Mucosa of descending colon (tissue), 3 donors: ENCODE results near the gene C12orf57. TPM values are rescaled to one million over a fixed set of nuclear protein-coding genes. Genes with fewer than 3 reads are reported as not detected.

Experiments used
- ATAC-seq: fragments of 200-7000 bp; cut with Tn5 transposase; one replicate; pipeline ENCODE4 v1.9.1; 2020; ENCODE audit warnings: mild to moderate bottlenecking, moderate library complexity
- DNase-seq, 3 donors: peaks; one replicate each; pipeline ENCODE4 v3.0.0-alpha.2; 2020
- H3K36me3 ChIP-seq: fragments of 200-600 bp; one replicate; pipeline ENCODE4 v1.8.0; 2021; ENCODE audit warnings: low read depth, mild to moderate bottlenecking
- H3K4me1 ChIP-seq: fragments of 200-600 bp; one replicate; pipeline ENCODE4 v1.8.0; 2021; ENCODE audit warnings: low read depth, mild to moderate bottlenecking
- H3K4me3 ChIP-seq: fragments of 200-600 bp; one replicate; pipeline ENCODE4 v1.8.0; 2021; ENCODE audit warnings: mild to moderate bottlenecking
- H3K9me3 ChIP-seq: fragments of 200-600 bp; one replicate; pipeline ENCODE4 v1.8.0; 2021; ENCODE audit warnings: mild to moderate bottlenecking
- CTCF ChIP-seq: fragments of 200-600 bp; IDR thresholded peaks from one replicate; pipeline ENCODE4 v1.8.0; 2022; ENCODE audit warnings: antibody characterized with exemption, mild to moderate bottlenecking
- intact Hi-C, 2 donors: fragments of 100-400 bp; cut with DNase I in 1 of 2; cut with micrococcal nuclease in 1 of 2; formaldehyde crosslinking; loops; one replicate each; pipeline versions ENCODE4 v1.11.0 to v1.11.1; 2022; cut with DNase I, micrococcal nuclease
- total RNA-seq, 3 donors: library from RNA; stranded (reverse); fragmentation: NEBNext Ultra II Directional in 2 of 3; extraction: Animal tissue kit (Norgen Biotek cat#: 25700) in 2 of 3; gene quantifications; one replicate each; pipeline versions ENCODE4 v1.2.1 to v1.2.4, GENCODE V29; 2021 to 2023
- donor health status: DM: no; HTN: no; CAD: no; lungs with moderate emphysema.
- donor health status: DM: no; HTN: no; CAD: no.
- donor health status: DM: no; HTN: yes; CAD: no.

C12orf57 gene
- total RNA-seq, 3 donors from 2014 or later, result 113 to 175 (median 130) TPM

DNA sequence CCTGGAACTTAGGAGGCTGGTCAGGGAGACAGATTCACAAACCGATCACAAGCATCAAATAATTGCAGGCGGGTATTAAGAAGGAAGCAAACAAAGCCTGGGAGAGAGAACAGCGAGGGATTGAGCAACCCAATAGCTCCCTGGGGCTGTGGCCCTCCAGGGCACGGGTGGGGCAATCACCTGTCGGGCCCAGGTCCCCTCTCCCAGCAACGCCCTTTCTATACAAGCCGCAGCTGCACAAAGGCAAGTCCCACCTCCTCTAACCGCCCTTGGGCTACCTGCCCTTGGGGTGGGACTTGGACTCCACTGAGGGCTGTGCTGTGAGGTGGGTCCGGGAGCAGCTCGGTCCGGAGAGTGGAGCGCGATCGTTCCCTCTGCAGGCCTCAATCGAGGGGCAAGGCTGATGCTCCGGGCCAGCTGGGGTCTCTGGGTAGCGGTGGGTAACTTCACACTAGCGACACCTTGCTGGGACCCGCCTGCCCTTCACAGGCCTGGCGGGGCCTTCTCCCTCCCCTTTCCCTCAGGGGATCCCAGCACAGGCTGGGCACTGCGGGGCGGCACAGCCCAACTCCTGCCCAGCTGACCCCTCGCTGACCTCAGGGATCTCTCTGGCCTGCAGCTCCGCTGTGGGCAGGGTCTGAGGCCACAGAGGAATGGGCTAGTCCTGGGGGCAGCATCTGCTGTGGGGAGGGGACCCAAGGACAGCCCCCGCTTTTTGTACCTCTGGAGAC, 18.6 kb downstream of the C12orf57 start:
- TF ChIP-seq CTCF, result no peak
- intact Hi-C loops, result no loop called here
- Histone ChIP-seq H3K9me3 (no peaks in the 10 kb centered on the region), H3K36me3 (no peaks in the 10 kb centered on the region), H3K4me1 (peaks cover 24% of the 10 kb centered on the region), H3K4me3 (peak overlapping the region; percentile 57)
- peak; percentile 67 for ATAC-seq
- DNase-seq, result peak; percentile 85 to 91 (median 89)

DNA sequence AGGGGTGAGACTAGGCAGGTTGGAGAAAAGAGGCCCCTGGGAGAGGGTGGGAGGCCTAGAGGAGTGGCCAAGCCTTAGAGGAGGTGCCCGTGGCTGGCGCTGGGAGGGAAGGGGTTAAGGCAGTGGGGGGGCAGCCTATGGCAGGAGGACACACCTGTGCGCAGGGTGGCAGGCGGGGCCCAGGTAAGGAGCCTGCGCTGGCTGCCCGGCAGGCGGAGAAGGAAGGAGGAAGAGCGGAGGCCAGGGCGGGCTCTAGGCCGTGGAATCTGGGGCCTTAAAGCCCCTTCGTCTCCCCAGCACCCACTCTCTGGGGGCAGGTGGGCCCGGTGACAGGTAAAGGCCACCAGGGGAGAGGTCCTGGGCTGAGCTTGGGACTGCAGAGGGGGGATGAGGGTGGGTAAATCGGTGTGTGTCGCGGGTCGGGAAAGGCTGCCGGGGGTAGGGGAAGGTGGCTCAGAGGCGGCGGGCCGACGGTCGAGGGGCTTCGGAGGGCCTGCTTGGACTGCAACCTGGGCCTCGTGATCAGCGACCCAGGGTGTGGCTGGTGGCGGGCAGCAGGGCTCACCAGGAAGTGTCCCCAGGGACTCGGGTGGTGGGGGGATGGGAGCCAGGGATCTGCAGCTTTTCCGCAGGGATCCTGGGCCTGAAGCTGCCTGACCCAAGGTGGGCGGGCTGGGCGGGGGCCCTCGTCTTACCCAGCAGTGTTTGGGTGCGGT, 19.4 kb downstream of the C12orf57 start:
- peak; percentile 73 for ATAC-seq
- H3K4me3 ChIP-seq, result peak overlapping the region; percentile 57
- no peaks in the 10 kb centered on the region for H3K36me3 ChIP-seq
- peak; percentile 96 to 97 (median 96) for DNase-seq
- peaks cover 30% of the 10 kb centered on the region for H3K4me1 ChIP-seq
- TF ChIP-seq CTCF, result no peak
- H3K9me3 ChIP-seq, result no peaks in the 10 kb centered on the region
- intact Hi-C loops, result no loop called here

- TF ChIP-seq CTCF, result no peak
- ATAC-seq (no peak), DNase-seq (peak; percentile 65 to 77 (median 73))
- intact Hi-C loops, result no loop called here
- Histone ChIP-seq H3K9me3 (no peaks in the 10 kb centered on the region), H3K4me3 (peak overlapping the region; percentile 57), H3K36me3 (no peaks in the 10 kb centered on the region), H3K4me1 (peaks cover 37% of the 10 kb centered on the region)
These were observed 20.1 kb downstream of the C12orf57 start for GRCh38 chr12:6963791-6964413.

- DNase-seq (peak in 1 of 3 donors; percentile 68), ATAC-seq (no peak)
- Histone ChIP-seq H3K4me1 (peaks cover 43% of the 10 kb centered on the region), H3K36me3 (no peaks in the 10 kb centered on the region), H3K4me3 (no peak overlapping the region), H3K9me3 (no peaks in the 10 kb centered on the region)
- intact Hi-C loops, result no loop called here
- no peak for TF ChIP-seq CTCF
These were observed 20.8 kb downstream of the C12orf57 start for GRCh38 chr12:6964605-6965025.

GRCh38 chr12:6965026-6965661, 21.3 kb downstream of the C12orf57 start:
- ATAC-seq (peak; percentile 51), DNase-seq (peak; percentile 88 to 92 (median 92))
- intact Hi-C loops, result no loop called here
- Histone ChIP-seq H3K4me3 (no peak overlapping the region), H3K4me1 (peaks cover 40% of the 10 kb centered on the region), H3K9me3 (no peaks in the 10 kb centered on the region), H3K36me3 (no peaks in the 10 kb centered on the region)
- peak; percentile 85 for TF ChIP-seq CTCF
